Fibroblast of pulmonary artery (primary cell): ENCODE data around the gene C3orf52.

Experiments used
- DNase-seq: peaks from one replicate; pipeline ENCODE4 v3.0.0-alpha.2; 2010; ENCODE audit warnings: low read depth
- H3K4me3 ChIP-seq: replicated peaks from 2 replicates; pipeline ENCODE4 v1.5.1; 2011; ENCODE audit warnings: low read depth, mild to moderate bottlenecking, control low read depth, low read length, moderate library complexity
- CTCF ChIP-seq: IDR thresholded peaks from 2 replicates; pipeline ENCODE4 v1.5.1; 2011; ENCODE audit warnings: mild to moderate bottlenecking, control low read depth, low read length, inconsistent platforms; ENCODE audit errors: missing control alignments

The C3orf52 gene

GRCh38 chr3:112126511-112126911 is 40.3 kb downstream of the C3orf52 start:
- no peak for TF ChIP-seq CTCF

DNA sequence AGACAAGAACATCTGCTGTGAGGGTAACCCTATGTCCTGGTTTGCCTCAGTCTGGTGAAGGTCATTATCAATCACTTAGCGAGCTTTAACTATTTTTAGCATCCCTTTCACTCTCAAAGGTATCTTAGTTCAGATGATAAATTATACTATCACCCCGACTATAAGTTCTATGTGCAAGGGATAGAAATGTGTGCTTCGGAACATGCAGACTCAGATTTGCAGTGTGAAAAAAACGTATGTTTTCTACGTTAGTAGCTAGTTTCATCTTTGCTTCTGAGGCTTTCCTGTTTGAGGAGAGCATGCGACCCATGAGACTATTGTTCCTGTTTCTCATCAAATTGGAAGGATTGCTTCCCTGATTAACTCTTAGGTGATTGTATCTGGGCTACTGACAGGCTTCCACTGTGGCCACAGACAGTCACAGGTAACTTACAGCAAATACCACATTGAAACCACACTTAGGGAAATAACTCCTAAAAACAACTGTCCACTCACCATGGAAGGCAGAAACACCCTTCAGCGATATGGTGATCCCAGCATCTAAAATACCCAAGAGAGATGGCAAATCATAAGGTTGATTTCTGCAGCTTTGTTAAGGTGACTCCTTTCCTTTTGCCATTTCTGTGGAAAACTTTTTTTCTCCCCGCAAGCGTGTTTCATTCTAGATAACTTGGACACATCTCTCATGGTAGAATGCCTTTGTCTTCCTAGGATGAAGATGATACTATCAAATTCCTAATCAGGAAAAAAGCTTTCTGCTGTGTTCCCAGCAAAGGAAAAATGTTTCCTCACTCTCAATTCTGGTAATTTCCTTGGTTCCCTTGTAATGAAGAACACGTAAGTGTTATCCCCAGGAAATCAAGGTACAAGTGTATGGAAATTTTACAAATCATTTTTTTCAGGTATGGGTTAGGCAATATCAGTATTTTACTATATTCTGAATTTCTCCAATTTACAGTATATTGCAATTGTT is 41.6 kb downstream of the C3orf52 start:
- no peak overlapping the region for H3K4me3 ChIP-seq
- DNase-seq = no peak
- TF ChIP-seq CTCF = no peak

More at GRCh38 chr3:112126511-112126911, 40.3 kb downstream of the C3orf52 start:
- H3K4me3 ChIP-seq = no peak overlapping the region
- DNase-seq = no peak

GRCh38 chr3:112128843-112129727 is 42.9 kb downstream of the C3orf52 start:
- no peak for TF ChIP-seq CTCF
- peak; percentile 10 for DNase-seq
- no peak overlapping the region for H3K4me3 ChIP-seq

- no peak for DNase-seq
- no peak for TF ChIP-seq CTCF
- H3K4me3 ChIP-seq = no peak overlapping the region
Measured at GRCh38 chr3:112129925-112130637, 43.9 kb downstream of the C3orf52 start.

DNA sequence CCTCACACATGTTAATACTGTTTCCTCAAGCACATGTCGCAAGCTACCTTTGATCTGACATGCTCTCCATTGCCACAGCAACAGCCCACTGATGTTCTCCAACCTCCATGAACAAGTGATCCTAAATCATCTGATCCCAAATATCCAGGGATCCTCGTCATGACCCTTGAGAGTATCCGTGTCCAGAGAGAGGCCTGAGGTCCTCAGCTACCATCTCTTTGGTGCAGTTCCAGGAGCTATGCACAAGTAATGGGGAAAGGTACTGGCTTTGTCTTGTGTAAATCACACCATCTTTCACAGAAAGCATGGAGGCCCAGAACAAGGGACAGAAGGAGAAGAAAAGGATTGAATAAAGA is 44.4 kb downstream of the C3orf52 start:
- H3K4me3 ChIP-seq = no peak overlapping the region
- DNase-seq = no peak
- TF ChIP-seq CTCF = no peak

DNA sequence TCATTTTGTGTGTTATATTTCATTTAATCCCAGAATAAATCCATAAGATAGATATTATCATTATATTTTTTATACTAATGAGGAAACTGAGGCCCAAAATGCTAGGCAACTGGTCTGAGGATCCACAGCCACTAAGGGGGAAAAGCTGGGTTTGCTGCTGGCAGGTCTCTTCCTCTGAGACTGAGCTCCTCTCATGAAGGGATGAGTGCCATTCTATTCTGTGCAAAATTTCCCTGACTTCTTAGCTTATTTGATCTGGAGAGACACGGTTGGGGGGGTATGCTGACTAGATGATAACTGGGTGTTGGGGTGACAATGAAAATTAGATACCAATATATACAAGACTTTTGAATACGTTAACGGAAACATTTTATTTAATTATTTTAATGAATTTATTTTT is 44.9 kb downstream of the C3orf52 start:
- TF ChIP-seq CTCF = no peak
- no peak overlapping the region for H3K4me3 ChIP-seq
- DNase-seq = no peak
